Activated CD4-positive, alpha-beta T cell treated with anti-CD3 and anti-CD28 coated beads, Interleukin-2, Interleukin-6, amounts not matched to agents 100 ng/mL and 50 ng/mL, durations not matched to agents 16 hours and 8 hours (primary cell): ENCODE results near the gene GCH1.
"Not testable (repeated sequence)": the region's sequence is repeated elsewhere in the genome, so short reads cannot be mapped to it uniquely, and the experiment has no call there.

Experiments
- DNase-seq: peaks from one replicate; pipeline ENCODE4 v3.0.0-alpha.2; 2020

Gene GCH1

GRCh38 chr14:54906075-54906474, 3.4 kb upstream of the GCH1 start:
- DNase-seq: peak; percentile 28

GRCh38 chr14:54902143-54902520, 494 bp downstream of the GCH1 start:
- peak; percentile 91 for DNase-seq

- DNase-seq: peak; percentile 39
Observed at GRCh38 chr14:54901380-54902142, 1.1 kb downstream of the GCH1 start.

- no peak for DNase-seq
Observed at GRCh38 chr14:54899573-54899972, 3.1 kb downstream of the GCH1 start.

- not testable (repeated sequence) for DNase-seq
Observed at GRCh38 chr14:54897809-54898555, 4.6 kb downstream of the GCH1 start.

- DNase-seq: no peak
Observed at GRCh38 chr14:54895683-54896082, 6.9 kb downstream of the GCH1 start.

GRCh38 chr14:54894995-54895394, 7.6 kb downstream of the GCH1 start:
- peak; percentile 29 for DNase-seq

- DNase-seq: peak; percentile 61
Observed at GRCh38 chr14:54893151-54893760, 9.4 kb downstream of the GCH1 start.

GRCh38 chr14:54891471-54892245, 11.0 kb downstream of the GCH1 start:
- no peak for DNase-seq

GRCh38 chr14:54890788-54891187, 11.8 kb downstream of the GCH1 start:
- no peak for DNase-seq

- DNase-seq: no peak
Observed at GRCh38 chr14:54889919-54890318, 12.7 kb downstream of the GCH1 start.

GRCh38 chr14:54882521-54882920, 20.1 kb downstream of the GCH1 start:
- DNase-seq: no peak

- peak; percentile 51 for DNase-seq
Observed at GRCh38 chr14:54881761-54882401, 20.7 kb downstream of the GCH1 start.

GRCh38 chr14:54881235-54881760, 21.3 kb downstream of the GCH1 start:
- DNase-seq: peak; percentile 66

GRCh38 chr14:54877703-54878021, 25.0 kb downstream of the GCH1 start:
- DNase-seq: no peak

- no peak for DNase-seq
Observed at GRCh38 chr14:54877015-54877702, 25.5 kb downstream of the GCH1 start.

- not testable (repeated sequence) for DNase-seq
Observed at GRCh38 chr14:54875648-54876047, 27.0 kb downstream of the GCH1 start.

- not testable (repeated sequence) for DNase-seq
Observed at GRCh38 chr14:54870154-54871090, 32.2 kb downstream of the GCH1 start.

- no peak for DNase-seq
Observed at GRCh38 chr14:54867011-54867410, 35.6 kb downstream of the GCH1 start.

- no peak for DNase-seq
Observed at GRCh38 chr14:54866588-54866987, 36.0 kb downstream of the GCH1 start.

- no peak for DNase-seq
Observed at GRCh38 chr14:54864526-54864925, 38.1 kb downstream of the GCH1 start.
